Neuronal stem cell (in vitro differentiated cells): ENCODE data around the gene SLC16A13.

Source experiments
- DNase-seq: peaks from one replicate; pipeline ENCODE4 v3.0.0-alpha.2; 2013; ENCODE audit warnings: low spot score
- H2AFZ ChIP-seq: one replicate; pipeline ENCODE4 v1.6.1; 2013; ENCODE audit warnings: mild to moderate bottlenecking, low read length, inconsistent platforms
- H2AK5ac ChIP-seq: 2 replicates; pipeline ENCODE4 v1.6.1; 2013; ENCODE audit warnings: low read depth, mild to moderate bottlenecking, inconsistent platforms, low read length, moderate library complexity, mixed read lengths
- H2BK120ac ChIP-seq: 2 replicates; pipeline ENCODE4 v1.6.1; 2013; ENCODE audit warnings: low read depth, mild to moderate bottlenecking, inconsistent platforms, low read length, moderate library complexity, mixed read lengths
- H2BK12ac ChIP-seq: one replicate; pipeline ENCODE4 v1.6.1; 2013; ENCODE audit warnings: low read length, inconsistent platforms
- H2BK15ac ChIP-seq: 2 replicates; pipeline ENCODE4 v1.6.1; 2013; ENCODE audit warnings: mild to moderate bottlenecking, low read length, inconsistent platforms, mixed read lengths
- H2BK5ac ChIP-seq: one replicate; pipeline ENCODE4 v1.6.1; 2013; ENCODE audit warnings: inconsistent platforms, mild to moderate bottlenecking, low read length, moderate library complexity
- H3K14ac ChIP-seq: one replicate; pipeline ENCODE4 v1.6.1; 2013; ENCODE audit warnings: low read length, inconsistent platforms
- H3K18ac ChIP-seq: 2 replicates; pipeline ENCODE4 v1.6.1; 2013; ENCODE audit warnings: low read length, inconsistent platforms
- H3K23ac ChIP-seq: 2 replicates; pipeline ENCODE4 v1.6.1; 2013; ENCODE audit warnings: low read depth, mild to moderate bottlenecking, mixed read lengths, low read length, inconsistent platforms; ENCODE audit not compliant: poor library complexity
- H3K27ac ChIP-seq: replicated peaks from 3 replicates; pipeline ENCODE4 v1.5.1; 2013; ENCODE audit warnings: low read length, inconsistent platforms
- H3K27me3 ChIP-seq, 3 experiments: 2 replicates each; pipeline ENCODE4 v1.6.1; 2013; ENCODE audit warnings: low read length in 3 of 3, mild to moderate bottlenecking in 2 of 3, inconsistent platforms in 1 of 3, low read depth in 1 of 3, mixed read lengths in 1 of 3, moderate library complexity in 1 of 3; ENCODE audit not compliant: control insufficient read depth in 3 of 3, insufficient read depth in 3 of 3
- H3K36me3 ChIP-seq, 2 donors: replicated peaks in 1 of 2; 2 replicates each; pipeline ENCODE4 v1.6.1; 2013; ENCODE audit warnings: low read length in 2 of 2; ENCODE audit not compliant: control insufficient read depth in 2 of 2, insufficient read depth in 2 of 2
- H3K4ac ChIP-seq: 2 replicates; pipeline ENCODE4 v1.6.1; 2013; ENCODE audit warnings: inconsistent platforms, mild to moderate bottlenecking, low read length, moderate library complexity
- H3K4me1 ChIP-seq, 2 donors: 1 replicate in 1 of 2; 2 replicates in 1 of 2; pipeline ENCODE4 v1.6.1; 2013; ENCODE audit warnings: low read length in 2 of 2, low read depth in 1 of 2; ENCODE audit not compliant: control insufficient read depth in 2 of 2, insufficient read depth in 1 of 2
- H3K4me2 ChIP-seq: one replicate; pipeline ENCODE4 v1.6.1; 2013; ENCODE audit warnings: mild to moderate bottlenecking, low read length, inconsistent platforms; ENCODE audit not compliant: insufficient read depth, poor library complexity, severe bottlenecking
- H3K4me3 ChIP-seq, 2 donors: 2 replicates each; pipeline ENCODE4 v1.5.1; 2013; ENCODE audit warnings: low read length in 2 of 2, mild to moderate bottlenecking in 2 of 2, inconsistent platforms in 1 of 2, moderate library complexity in 1 of 2
- H3K79me1 ChIP-seq: one replicate; pipeline ENCODE4 v1.6.1; 2013; ENCODE audit warnings: low read depth, mild to moderate bottlenecking, inconsistent platforms, low read length, moderate library complexity
- H3K9ac ChIP-seq: one replicate; pipeline ENCODE4 v1.6.1; 2013; ENCODE audit warnings: mild to moderate bottlenecking, low read depth, low read length, inconsistent platforms; ENCODE audit not compliant: poor library complexity
- H3K9me3 ChIP-seq, 2 donors: replicated peaks in 1 of 2; 2 replicates each; pipeline versions ENCODE3 to v1.6.1; 2013; ENCODE audit warnings: low read length in 2 of 2, mild to moderate bottlenecking in 2 of 2, inconsistent platforms in 1 of 2, low read depth in 1 of 2, mixed read lengths in 1 of 2, moderate library complexity in 1 of 2; ENCODE audit not compliant: control insufficient read depth in 2 of 2, insufficient read depth in 1 of 2
- H4K8ac ChIP-seq: one replicate; pipeline ENCODE4 v1.6.1; 2013; ENCODE audit warnings: low read depth, mild to moderate bottlenecking, inconsistent platforms, low read length, moderate library complexity
- H4K91ac ChIP-seq: one replicate; pipeline ENCODE4 v1.6.1; 2013; ENCODE audit warnings: low read length, low read depth, mild to moderate bottlenecking, inconsistent platforms; ENCODE audit not compliant: poor library complexity
- WGBS, 2 donors: extraction: QIAGEN DNeasy Blood & Tissue Kit; methylation state at CpG; one replicate each; pipeline ENCODE4 v1.1.7; 2013; ENCODE audit warnings: missing lambda C conversion rate in 2 of 2, mixed read lengths in 1 of 2; ENCODE audit not compliant: insufficient read length in 2 of 2, insufficient replicate concordance in 1 of 2; ENCODE audit errors: extremely low coverage in 2 of 2; 5-methylcytosine and 5-hydroxymethylcytosine counted together

SLC16A13 gene

GRCh38 chr17:7043497-7044198, 7.8 kb downstream of the SLC16A13 start, which contains the start of gene SLC16A11:
Gene SLC16A11, minus strand, starts transcription at chr17:7044092. Its CDS starts 579 bp downstream, at chr17:7043513.
- Histone ChIP-seq H3K27me3 (peaks cover 0 to 45% (median 21%) of the 10 kb centered on the region in 3 experiments), H3K79me1 (peaks cover 3% of the 10 kb centered on the region), H3K36me3 (no peaks in the 10 kb centered on the region), H3K23ac (peak within 1 kb of the TSS; percentile 97), H2BK12ac (peak within 1 kb of the TSS; percentile 41), H2BK15ac (peak within 1 kb of the TSS; percentile 77), H3K4me3 (peak within 1 kb of the TSS in 1 of 2 donors; percentile 71), H3K18ac (peak within 1 kb of the TSS; percentile 90), H2BK5ac (peak within 1 kb of the TSS; percentile 39), H4K8ac (peak within 1 kb of the TSS; percentile 86), H2AK5ac (peak within 1 kb of the TSS; percentile 96), H3K4me2 (peak within 1 kb of the TSS; percentile 83), H4K91ac (no peak within 1 kb of the TSS), H3K4ac (no peak within 1 kb of the TSS), H3K4me1 (peaks cover 13 to 24% of the 10 kb centered on the region in 2 donors), H2AFZ (peak within 1 kb of the TSS; percentile 76), H3K9ac (peak within 1 kb of the TSS; percentile 70), H3K27ac (no peak within 1 kb of the TSS), H3K9me3 (peaks cover 0 to 6% of the 10 kb centered on the region in 2 donors), H2BK120ac (no peak within 1 kb of the TSS), H3K14ac (peak within 1 kb of the TSS; percentile 71)
- no CpG with 5 or more reads among the region's 58 CpGs for WGBS, 2 donors
- DNase-seq: no peak

GRCh38 chr17:7045492-7046126, 9.8 kb downstream of the SLC16A13 start:
- H3K4me1 ChIP-seq: peaks cover 13 to 24% of the 10 kb centered on the region in 2 donors
- H3K79me1 ChIP-seq: peaks cover 2% of the 10 kb centered on the region
- H3K9ac ChIP-seq: no peak overlapping the region
- H2AFZ ChIP-seq: peak overlapping the region; percentile 76
- peak; percentile 71 for DNase-seq
- peaks cover 0 to 6% of the 10 kb centered on the region in 2 donors for H3K9me3 ChIP-seq
- no peak overlapping the region for H3K27ac ChIP-seq
- no peak overlapping the region for H4K91ac ChIP-seq
- H2BK12ac ChIP-seq: no peak overlapping the region
- H3K18ac ChIP-seq: no peak overlapping the region
- no peak overlapping the region for H2BK5ac ChIP-seq
- no peak overlapping the region for H3K4ac ChIP-seq
- H2AK5ac ChIP-seq: no peak overlapping the region
- no peak overlapping the region for H3K4me2 ChIP-seq
- H3K14ac ChIP-seq: no peak overlapping the region
- no peak overlapping the region for H4K8ac ChIP-seq
- H3K27me3 ChIP-seq: peaks cover 0 to 45% (median 21%) of the 10 kb centered on the region in 3 experiments
- H3K4me3 ChIP-seq: no peak overlapping the region
- H2BK120ac ChIP-seq: no peak overlapping the region
- no CpG with 5 or more reads among the region's 5 CpGs for WGBS, 2 donors
- no peaks in the 10 kb centered on the region for H3K36me3 ChIP-seq
- no peak overlapping the region for H3K23ac ChIP-seq
- no peak overlapping the region for H2BK15ac ChIP-seq

DNA sequence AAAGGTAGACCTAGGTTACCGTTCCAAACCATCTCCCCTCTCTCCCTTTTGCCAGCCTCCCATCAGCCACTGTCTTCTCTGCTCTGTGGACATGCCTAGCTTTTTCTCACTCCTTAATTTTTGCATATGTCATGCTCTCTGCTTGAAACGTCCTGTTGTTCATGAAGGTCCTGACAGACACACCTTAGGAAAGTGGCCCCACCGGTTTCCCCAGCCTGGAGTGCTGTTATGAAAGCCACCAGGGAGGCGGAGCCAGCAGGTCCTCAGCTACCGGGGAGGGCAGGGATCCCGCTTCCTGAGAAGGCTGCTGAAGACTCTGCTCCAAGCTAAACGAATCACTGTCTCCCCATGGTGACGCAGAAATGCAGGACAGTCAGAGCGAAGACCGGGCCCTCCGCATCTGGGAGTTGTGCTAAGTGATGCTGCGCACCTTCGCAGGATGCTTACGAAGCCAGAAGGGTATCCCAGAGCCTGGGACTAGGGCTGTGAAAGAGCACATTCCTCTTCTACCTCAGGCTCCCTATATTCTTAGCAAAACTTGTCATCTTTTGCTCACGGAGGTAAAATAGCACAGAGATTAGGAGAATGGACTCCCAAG, 10.4 kb downstream of the SLC16A13 start:
- Histone ChIP-seq H3K27ac (no peak overlapping the region), H3K23ac (no peak overlapping the region), H2AFZ (peak overlapping the region; percentile 76), H3K4me2 (peak overlapping the region; percentile 57), H3K4ac (no peak overlapping the region), H2BK5ac (no peak overlapping the region), H4K8ac (no peak overlapping the region), H3K14ac (no peak overlapping the region), H3K4me1 (peaks cover 13 to 24% of the 10 kb centered on the region in 2 donors), H2BK12ac (no peak overlapping the region), H3K27me3 (peaks cover 0 to 45% (median 21%) of the 10 kb centered on the region in 3 experiments), H3K9me3 (peaks cover 0 to 6% of the 10 kb centered on the region in 2 donors), H2AK5ac (no peak overlapping the region), H3K36me3 (no peaks in the 10 kb centered on the region), H3K9ac (no peak overlapping the region), H2BK120ac (no peak overlapping the region), H3K18ac (no peak overlapping the region), H2BK15ac (no peak overlapping the region), H3K79me1 (peaks cover 2% of the 10 kb centered on the region), H3K4me3 (peak overlapping the region; percentile 28 to 47), H4K91ac (no peak overlapping the region)
- WGBS, 2 donors: no CpG with 5 or more reads among the region's 15 CpGs
- no peak for DNase-seq
